Lower leg skin (tissue), 3 donors: ENCODE measurements around the gene EVPL.

Experiments
- POLR2A ChIP-seq, 2 donors: fragments of 450-650 bp; IDR thresholded peaks; one replicate each; pipeline ENCODE4 v1.6.1; 2016 to 2017; ENCODE audit warnings: antibody characterized with exemption in 2 of 2, mild to moderate bottlenecking in 1 of 2, moderate library complexity in 1 of 2
- TF ChIP-seq, protein P1 (sequence below), 3 donors: fragments of 450-650 bp; IDR thresholded peaks; one replicate each; pipeline ENCODE4 v1.5.1; 2016; ENCODE audit warnings: antibody characterized with exemption in 3 of 3, mild to moderate bottlenecking in 3 of 3, moderate library complexity in 2 of 3

DNA sequence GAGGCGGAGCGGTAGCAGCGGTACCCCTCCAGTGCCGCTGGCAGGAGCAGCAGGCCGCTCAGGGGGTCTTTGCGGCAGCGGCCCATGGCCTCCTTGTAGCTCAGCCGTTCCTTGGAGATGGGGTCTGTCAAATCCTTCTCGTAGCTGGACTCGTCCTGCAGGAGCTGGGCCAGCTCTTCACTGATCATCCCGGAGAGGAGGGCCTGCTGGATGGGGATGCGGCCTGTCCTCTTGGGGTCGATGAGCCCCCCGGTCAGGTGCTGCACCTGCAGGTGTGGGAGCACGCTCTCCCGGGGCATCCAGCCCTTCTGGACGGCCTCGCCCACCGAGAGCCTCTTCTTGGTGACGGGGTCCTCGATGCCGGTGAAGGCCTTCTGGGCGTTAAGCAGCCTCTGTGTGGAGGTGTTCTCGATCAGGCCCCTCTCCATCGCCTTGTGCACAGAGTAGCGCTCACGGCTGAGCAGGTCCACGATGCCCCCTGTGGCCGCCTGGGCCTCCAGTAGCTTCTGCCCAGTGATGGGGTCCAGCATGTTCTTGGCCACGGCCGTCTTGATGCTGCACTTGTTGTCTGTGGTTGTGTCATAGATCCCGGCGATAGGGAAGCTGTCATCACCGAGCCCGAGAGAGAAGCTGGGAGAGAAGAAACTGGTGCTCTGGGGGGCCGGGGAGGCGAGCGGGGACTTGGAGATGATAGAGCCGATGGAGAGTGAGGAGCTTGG is 19.8 kb downstream of the EVPL start:
- TF ChIP-seq, protein P1, sequence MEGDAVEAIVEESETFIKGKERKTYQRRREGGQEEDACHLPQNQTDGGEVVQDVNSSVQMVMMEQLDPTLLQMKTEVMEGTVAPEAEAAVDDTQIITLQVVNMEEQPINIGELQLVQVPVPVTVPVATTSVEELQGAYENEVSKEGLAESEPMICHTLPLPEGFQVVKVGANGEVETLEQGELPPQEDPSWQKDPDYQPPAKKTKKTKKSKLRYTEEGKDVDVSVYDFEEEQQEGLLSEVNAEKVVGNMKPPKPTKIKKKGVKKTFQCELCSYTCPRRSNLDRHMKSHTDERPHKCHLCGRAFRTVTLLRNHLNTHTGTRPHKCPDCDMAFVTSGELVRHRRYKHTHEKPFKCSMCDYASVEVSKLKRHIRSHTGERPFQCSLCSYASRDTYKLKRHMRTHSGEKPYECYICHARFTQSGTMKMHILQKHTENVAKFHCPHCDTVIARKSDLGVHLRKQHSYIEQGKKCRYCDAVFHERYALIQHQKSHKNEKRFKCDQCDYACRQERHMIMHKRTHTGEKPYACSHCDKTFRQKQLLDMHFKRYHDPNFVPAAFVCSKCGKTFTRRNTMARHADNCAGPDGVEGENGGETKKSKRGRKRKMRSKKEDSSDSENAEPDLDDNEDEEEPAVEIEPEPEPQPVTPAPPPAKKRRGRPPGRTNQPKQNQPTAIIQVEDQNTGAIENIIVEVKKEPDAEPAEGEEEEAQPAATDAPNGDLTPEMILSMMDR (IDR thresholded peaks at IDR 0.05), result no peak
- no peak for TF ChIP-seq POLR2A (IDR thresholded peaks at IDR 0.05)
